ENCODE results near the gene SEC24B.
"Not testable (repeated sequence)": the region's sequence is repeated elsewhere in the genome, so short reads cannot be mapped to it uniquely, and the experiment has no call there.

GRCh38 chr4:109558095-109558494 lies 124.5 kb downstream of the SEC24B start:
- not testable (repeated sequence) for TF ChIP-seq CTCF (IDR thresholded peaks at IDR 0.05; ENCODE audit: borderline replicate concordance, extremely low read depth, low read length, poor library complexity, severe bottlenecking); EZH2 (IDR thresholded peaks at IDR 0.05; ENCODE audit: borderline replicate concordance, low read depth, low read length, severe bottlenecking)

Measured in DND-41 (cell line).